H9 (cell line): ENCODE results near the gene MTA1. TPM values are rescaled to one million over a fixed set of nuclear protein-coding genes. Genes with fewer than 3 reads are reported as not detected.

Source experiments
- DNase-seq: peaks from one replicate; pipeline ENCODE4 v3.0.0-alpha.2; 2017
- H2AFZ ChIP-seq: one replicate; pipeline ENCODE4 v1.6.1; 2013; ENCODE audit warnings: mild to moderate bottlenecking, low read length, control low read depth, moderate library complexity
- H2AK5ac ChIP-seq: 2 replicates; pipeline ENCODE4 v1.6.1; 2013; ENCODE audit warnings: low read length, control low read depth, mixed read lengths; ENCODE audit not compliant: insufficient read length
- H2BK120ac ChIP-seq: one replicate; pipeline ENCODE4 v1.6.1; 2013; ENCODE audit warnings: low read depth, mild to moderate bottlenecking, low read length, control low read depth, inconsistent platforms; ENCODE audit not compliant: poor library complexity, severe bottlenecking
- H2BK12ac ChIP-seq: 2 replicates; pipeline ENCODE4 v1.6.1; 2013; ENCODE audit warnings: low read length, control low read depth, mixed read lengths, low read depth; ENCODE audit not compliant: insufficient read length
- H2BK15ac ChIP-seq: 2 replicates; pipeline ENCODE4 v1.6.1; 2013; ENCODE audit warnings: low read depth, low read length, control low read depth
- H2BK20ac ChIP-seq: one replicate; pipeline ENCODE4 v1.6.1; 2013; ENCODE audit warnings: low read depth, mild to moderate bottlenecking, low read length, control low read depth, inconsistent platforms; ENCODE audit not compliant: poor library complexity, severe bottlenecking
- H2BK5ac ChIP-seq: 2 replicates; pipeline ENCODE4 v1.6.1; 2013; ENCODE audit warnings: low read length, control low read depth, mixed read lengths; ENCODE audit not compliant: insufficient read length
- H3K14ac ChIP-seq: 2 replicates; pipeline ENCODE4 v1.6.1; 2013; ENCODE audit warnings: low read length, control low read depth; ENCODE audit not compliant: insufficient read depth
- H3K18ac ChIP-seq: 2 replicates; pipeline ENCODE4 v1.6.1; 2013; ENCODE audit warnings: low read depth, mild to moderate bottlenecking, mixed read lengths, low read length, control low read depth; ENCODE audit not compliant: insufficient read length
- H3K23ac ChIP-seq: 2 replicates; pipeline ENCODE4 v1.6.1; 2013; ENCODE audit warnings: low read length, control low read depth, mixed read lengths, low read depth; ENCODE audit not compliant: insufficient read length
- H3K23me2 ChIP-seq: 2 replicates; pipeline ENCODE4 v1.6.1; 2013; ENCODE audit warnings: low read depth, mild to moderate bottlenecking, mixed read lengths, low read length, control low read depth; ENCODE audit not compliant: insufficient read length, poor library complexity, severe bottlenecking
- H3K27ac ChIP-seq: 2 replicates; pipeline ENCODE4 v1.5.1; 2013; ENCODE audit warnings: low read length, control low read depth, mixed read lengths, low read depth; ENCODE audit not compliant: insufficient read length
- H3K27me3 ChIP-seq: 2 replicates; pipeline ENCODE4 v1.6.1; 2013; ENCODE audit warnings: low read length, control low read depth, inconsistent platforms; ENCODE audit not compliant: insufficient read depth
- H3K4ac ChIP-seq: 2 replicates; pipeline ENCODE4 v1.6.1; 2013; ENCODE audit warnings: low read depth, mild to moderate bottlenecking, control low read depth, inconsistent platforms, low read length, moderate library complexity
- H3K4me1 ChIP-seq: 2 replicates; pipeline ENCODE4 v1.6.1; 2013; ENCODE audit warnings: low read length, control low read depth, inconsistent platforms; ENCODE audit not compliant: insufficient read depth
- H3K4me2 ChIP-seq: 2 replicates; pipeline ENCODE4 v1.6.1; 2013; ENCODE audit warnings: low read length, control low read depth, mixed read lengths; ENCODE audit not compliant: insufficient read length, insufficient read depth
- H3K56ac ChIP-seq: 2 replicates; pipeline ENCODE4 v1.6.1; 2013; ENCODE audit warnings: low read depth, mild to moderate bottlenecking, mixed read lengths, low read length, control low read depth; ENCODE audit not compliant: insufficient read length
- H3K79me1 ChIP-seq: 2 replicates; pipeline ENCODE4 v1.6.1; 2013; ENCODE audit warnings: low read depth, mild to moderate bottlenecking, moderate library complexity, low read length, control low read depth, inconsistent platforms; ENCODE audit not compliant: insufficient read depth, poor library complexity, severe bottlenecking
- H3K79me2 ChIP-seq: 2 replicates; pipeline ENCODE4 v1.6.1; 2013; ENCODE audit warnings: low read length, control low read depth, inconsistent platforms; ENCODE audit not compliant: insufficient read depth
- H3K9ac ChIP-seq: 2 replicates; pipeline ENCODE4 v1.6.1; 2013; ENCODE audit warnings: low read length, control low read depth, mixed read lengths; ENCODE audit not compliant: insufficient read length; ENCODE audit errors: extremely low read depth
- H3K9me3 ChIP-seq: one replicate; pipeline ENCODE4 v1.6.1; 2013; ENCODE audit warnings: low read depth, low read length, inconsistent platforms; ENCODE audit not compliant: control insufficient read depth
- H3T11ph ChIP-seq: one replicate; pipeline ENCODE4 v1.6.1; 2013; ENCODE audit warnings: mild to moderate bottlenecking, low read length, control low read depth, inconsistent platforms
- H4K20me1 ChIP-seq: one replicate; pipeline ENCODE4 v1.6.1; 2013; ENCODE audit not compliant: control insufficient read depth, insufficient read length, insufficient read depth
- H4K5ac ChIP-seq: 2 replicates; pipeline ENCODE4 v1.6.1; 2013; ENCODE audit warnings: low read depth, mild to moderate bottlenecking, mixed read lengths, low read length, control low read depth; ENCODE audit not compliant: insufficient read length
- H4K8ac ChIP-seq: replicated peaks from 2 replicates; pipeline ENCODE4 v1.6.1; 2013; ENCODE audit warnings: low read length, control low read depth, mixed read lengths, low read depth; ENCODE audit not compliant: insufficient read length
- H4K91ac ChIP-seq: 2 replicates; pipeline ENCODE4 v1.6.1; 2013; ENCODE audit warnings: low read depth, mild to moderate bottlenecking, moderate library complexity, mixed read lengths, low read length, control low read depth; ENCODE audit not compliant: insufficient read length
- H3K27ac Mint-ChIP-seq, 3 experiments: 2 replicates in 2 of 3; 3 replicates in 1 of 3; pipeline ENCODE4 v1.8.0; 2020 to 2021; ENCODE audit warnings: mixed read lengths in 3 of 3, mild to moderate bottlenecking in 1 of 3, moderate library complexity in 1 of 3
- H3K27me3 Mint-ChIP-seq: 2 replicates; pipeline ENCODE4 v1.8.0; 2021; ENCODE audit warnings: low read depth, mild to moderate bottlenecking, moderate library complexity, mixed read lengths
- H3K36me3 Mint-ChIP-seq, 3 experiments: 2 replicates in 2 of 3; 3 replicates in 1 of 3; pipeline ENCODE4 v1.8.0; 2020 to 2021; ENCODE audit warnings: low read depth in 3 of 3, mixed read lengths in 3 of 3; ENCODE audit not compliant: insufficient read depth in 1 of 3
- H3K4me1 Mint-ChIP-seq, 2 experiments: 2 replicates each; pipeline ENCODE4 v1.8.0; 2020; ENCODE audit warnings: mixed read lengths in 2 of 2
- H3K4me3 Mint-ChIP-seq, 2 experiments: 2 replicates in 1 of 2; 3 replicates in 1 of 2; pipeline ENCODE4 v1.8.0; 2020 to 2021; ENCODE audit warnings: mild to moderate bottlenecking in 2 of 2, mixed read lengths in 2 of 2, moderate library complexity in 1 of 2
- H3K9me3 Mint-ChIP-seq, 2 experiments: 2 replicates in 1 of 2; 3 replicates in 1 of 2; pipeline ENCODE4 v1.8.0; 2020; ENCODE audit warnings: mild to moderate bottlenecking in 2 of 2, mixed read lengths in 2 of 2, moderate library complexity in 1 of 2
- CTCF ChIP-seq: fragments of 200-600 bp; sonication (generic); conservative IDR thresholded peaks from 3 replicates; pipeline ENCODE4 v1.8.0; 2021; ENCODE audit warnings: antibody characterized with exemption, mild to moderate bottlenecking
- WGBS: extraction: QIAGEN DNeasy Blood & Tissue Kit; methylation state at CpG from one replicate; pipeline ENCODE4 v1.1.7; 2013; ENCODE audit warnings: missing lambda C conversion rate, low lambda C conversion rate, mixed read lengths; ENCODE audit not compliant: insufficient read length; ENCODE audit errors: extremely low coverage; 5-methylcytosine and 5-hydroxymethylcytosine counted together
- total RNA-seq: library from RNA; stranded (reverse); gene quantifications from 2 replicates; pipeline ENCODE4 v1.2.1, GENCODE V29; 2021

The MTA1 gene
- total RNA-seq, 1 experiment from 2014 or later, result 230 TPM

GRCh38 chr14:105502446-105503295 lies 83.0 kb downstream of the MTA1 start:
- Histone ChIP-seq H2BK120ac (no peak overlapping the region), H4K20me1 (no peaks in the 10 kb centered on the region), H2BK20ac (no peak overlapping the region), H3K14ac (no peak overlapping the region; the same call in 1 of the 2 replicates), H3K79me1 (no peaks in the 10 kb centered on the region), H3K4ac (no peak overlapping the region), H4K8ac (no peak overlapping the region), H3K4me2 (no peak overlapping the region), H3K23me2 (peaks cover 2% of the 10 kb centered on the region), H3K23ac (no peak overlapping the region), H2BK15ac (no peak overlapping the region), H3K9ac (no peak overlapping the region), H2BK12ac (no peak overlapping the region), H2BK5ac (no peak overlapping the region), H3K27ac (no peak overlapping the region), H2AFZ (no peak overlapping the region), H3K4me1 (no peaks in the 10 kb centered on the region), H4K5ac (no peak overlapping the region), H4K91ac (no peak overlapping the region), H3K79me2 (no peaks in the 10 kb centered on the region), H3T11ph (no peak overlapping the region), H3K56ac (no peak overlapping the region), H2AK5ac (no peak overlapping the region), H3K27me3 (no peaks in the 10 kb centered on the region), H3K18ac (no peak overlapping the region), H3K9me3 (no peaks in the 10 kb centered on the region)
- H3K36me3 Mint-ChIP-seq, result no peaks in the 10 kb centered on the region; a peak in 1 of 7 replicates
- H3K4me3 Mint-ChIP-seq, result peak overlapping the region in 1 of 2 experiments; percentile 48; a peak in 1 of 5 replicates
- peak overlapping the region in 1 of 3 experiments; percentile 68; a peak in 2 of 7 replicates for H3K27ac Mint-ChIP-seq
- DNase-seq, result no peak
- no peak for TF ChIP-seq CTCF
- H3K9me3 Mint-ChIP-seq, result peaks cover 0 to 4% of the 10 kb centered on the region in 2 experiments; a peak in 1 of 5 replicates
- no CpG with 5 or more reads among the region's 18 CpGs for WGBS
- peaks cover 11% of the 10 kb centered on the region for H3K27me3 Mint-ChIP-seq
- peaks cover 0 to 4% of the 10 kb centered on the region in 2 experiments; a peak in 2 of 4 replicates for H3K4me1 Mint-ChIP-seq
